ENCODE data around the gene SH3BP5L. TPM values are rescaled to one million over a fixed set of nuclear protein-coding genes. Genes with fewer than 3 reads are reported as not detected.

The SH3BP5L gene
- total and polyA plus RNA-seq, 10 of the 15 experiments (the other 5 are each of a cell fraction or from before 2014, with no cell fraction given) = 1.1 to 22.8 (median 10.9) TPM

DNA sequence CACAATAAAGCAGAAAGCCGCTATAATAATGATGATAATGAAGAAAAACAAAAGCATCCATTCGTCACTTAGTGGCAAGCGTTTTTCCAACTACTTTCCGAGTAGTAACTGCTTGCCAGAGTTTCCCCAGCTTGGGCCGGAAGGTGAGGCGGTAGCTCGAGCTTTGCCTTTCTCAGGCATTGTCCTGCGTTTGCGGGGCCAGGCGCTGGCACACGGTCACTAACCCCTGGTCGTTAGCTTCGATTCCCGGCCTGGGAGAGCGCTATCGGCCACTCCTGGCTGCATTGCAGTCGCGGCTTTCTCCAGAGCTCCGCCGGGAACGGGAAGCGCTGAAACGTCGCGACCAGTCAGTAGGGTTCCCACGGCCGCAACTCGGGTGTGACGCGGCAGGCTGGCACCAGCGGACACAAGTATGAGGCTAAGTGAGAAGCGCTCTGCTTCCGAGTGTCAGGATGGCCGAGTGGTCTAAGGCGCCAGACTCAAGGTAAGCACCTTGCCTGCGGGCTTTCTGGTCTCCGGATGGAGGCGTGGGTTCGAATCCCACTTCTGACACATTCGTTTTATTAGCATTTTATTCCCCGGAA lies 47.8 kb upstream of the SH3BP5L start (continued):
- TF ChIP-seq, protein P1, sequence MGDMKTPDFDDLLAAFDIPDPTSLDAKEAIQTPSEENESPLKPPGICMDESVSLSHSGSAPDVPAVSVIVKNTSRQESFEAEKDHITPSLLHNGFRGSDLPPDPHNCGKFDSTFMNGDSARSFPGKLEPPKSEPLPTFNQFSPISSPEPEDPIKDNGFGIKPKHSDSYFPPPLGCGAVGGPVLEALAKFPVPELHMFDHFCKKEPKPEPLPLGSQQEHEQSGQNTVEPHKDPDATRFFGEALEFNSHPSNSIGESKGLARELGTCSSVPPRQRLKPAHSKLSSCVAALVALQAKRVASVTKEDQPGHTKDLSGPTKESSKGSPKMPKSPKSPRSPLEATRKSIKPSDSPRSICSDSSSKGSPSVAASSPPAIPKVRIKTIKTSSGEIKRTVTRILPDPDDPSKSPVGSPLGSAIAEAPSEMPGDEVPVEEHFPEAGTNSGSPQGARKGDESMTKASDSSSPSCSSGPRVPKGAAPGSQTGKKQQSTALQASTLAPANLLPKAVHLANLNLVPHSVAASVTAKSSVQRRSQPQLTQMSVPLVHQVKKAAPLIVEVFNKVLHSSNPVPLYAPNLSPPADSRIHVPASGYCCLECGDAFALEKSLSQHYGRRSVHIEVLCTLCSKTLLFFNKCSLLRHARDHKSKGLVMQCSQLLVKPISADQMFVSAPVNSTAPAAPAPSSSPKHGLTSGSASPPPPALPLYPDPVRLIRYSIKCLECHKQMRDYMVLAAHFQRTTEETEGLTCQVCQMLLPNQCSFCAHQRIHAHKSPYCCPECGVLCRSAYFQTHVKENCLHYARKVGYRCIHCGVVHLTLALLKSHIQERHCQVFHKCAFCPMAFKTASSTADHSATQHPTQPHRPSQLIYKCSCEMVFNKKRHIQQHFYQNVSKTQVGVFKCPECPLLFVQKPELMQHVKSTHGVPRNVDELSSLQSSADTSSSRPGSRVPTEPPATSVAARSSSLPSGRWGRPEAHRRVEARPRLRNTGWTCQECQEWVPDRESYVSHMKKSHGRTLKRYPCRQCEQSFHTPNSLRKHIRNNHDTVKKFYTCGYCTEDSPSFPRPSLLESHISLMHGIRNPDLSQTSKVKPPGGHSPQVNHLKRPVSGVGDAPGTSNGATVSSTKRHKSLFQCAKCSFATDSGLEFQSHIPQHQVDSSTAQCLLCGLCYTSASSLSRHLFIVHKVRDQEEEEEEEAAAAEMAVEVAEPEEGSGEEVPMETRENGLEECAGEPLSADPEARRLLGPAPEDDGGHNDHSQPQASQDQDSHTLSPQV (IDR thresholded peaks at IDR 0.05) = no peak
- TF ChIP-seq NFIC (IDR thresholded peaks at IDR 0.05; ENCODE audit: low read depth, low read length) (no peak), EED (IDR thresholded peaks at IDR 0.05; ENCODE audit: low read depth) (no peak), IKZF2 (IDR thresholded peaks at IDR 0.05) (no peak), MXI1 (IDR thresholded peaks at IDR 0.05; ENCODE audit: low read depth, low read length) (0 out of 2 replicates have a peak, but pooled peaks have one; percentile 37), ASH2L (IDR thresholded peaks at IDR 0.05; ENCODE audit: borderline replicate concordance, low read depth) (peak; percentile 91; the same call in 1 of the 2 replicates), STAT3 (IDR thresholded peaks at IDR 0.05; ENCODE audit: low read depth, low read length) (no peak)
- TF ChIP-seq, protein P2, sequence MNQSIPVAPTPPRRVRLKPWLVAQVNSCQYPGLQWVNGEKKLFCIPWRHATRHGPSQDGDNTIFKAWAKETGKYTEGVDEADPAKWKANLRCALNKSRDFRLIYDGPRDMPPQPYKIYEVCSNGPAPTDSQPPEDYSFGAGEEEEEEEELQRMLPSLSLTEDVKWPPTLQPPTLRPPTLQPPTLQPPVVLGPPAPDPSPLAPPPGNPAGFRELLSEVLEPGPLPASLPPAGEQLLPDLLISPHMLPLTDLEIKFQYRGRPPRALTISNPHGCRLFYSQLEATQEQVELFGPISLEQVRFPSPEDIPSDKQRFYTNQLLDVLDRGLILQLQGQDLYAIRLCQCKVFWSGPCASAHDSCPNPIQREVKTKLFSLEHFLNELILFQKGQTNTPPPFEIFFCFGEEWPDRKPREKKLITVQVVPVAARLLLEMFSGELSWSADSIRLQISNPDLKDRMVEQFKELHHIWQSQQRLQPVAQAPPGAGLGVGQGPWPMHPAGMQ (IDR thresholded peaks at IDR 0.05; ENCODE audit: borderline replicate concordance) = no peak
- TF ChIP-seq, protein P3, sequence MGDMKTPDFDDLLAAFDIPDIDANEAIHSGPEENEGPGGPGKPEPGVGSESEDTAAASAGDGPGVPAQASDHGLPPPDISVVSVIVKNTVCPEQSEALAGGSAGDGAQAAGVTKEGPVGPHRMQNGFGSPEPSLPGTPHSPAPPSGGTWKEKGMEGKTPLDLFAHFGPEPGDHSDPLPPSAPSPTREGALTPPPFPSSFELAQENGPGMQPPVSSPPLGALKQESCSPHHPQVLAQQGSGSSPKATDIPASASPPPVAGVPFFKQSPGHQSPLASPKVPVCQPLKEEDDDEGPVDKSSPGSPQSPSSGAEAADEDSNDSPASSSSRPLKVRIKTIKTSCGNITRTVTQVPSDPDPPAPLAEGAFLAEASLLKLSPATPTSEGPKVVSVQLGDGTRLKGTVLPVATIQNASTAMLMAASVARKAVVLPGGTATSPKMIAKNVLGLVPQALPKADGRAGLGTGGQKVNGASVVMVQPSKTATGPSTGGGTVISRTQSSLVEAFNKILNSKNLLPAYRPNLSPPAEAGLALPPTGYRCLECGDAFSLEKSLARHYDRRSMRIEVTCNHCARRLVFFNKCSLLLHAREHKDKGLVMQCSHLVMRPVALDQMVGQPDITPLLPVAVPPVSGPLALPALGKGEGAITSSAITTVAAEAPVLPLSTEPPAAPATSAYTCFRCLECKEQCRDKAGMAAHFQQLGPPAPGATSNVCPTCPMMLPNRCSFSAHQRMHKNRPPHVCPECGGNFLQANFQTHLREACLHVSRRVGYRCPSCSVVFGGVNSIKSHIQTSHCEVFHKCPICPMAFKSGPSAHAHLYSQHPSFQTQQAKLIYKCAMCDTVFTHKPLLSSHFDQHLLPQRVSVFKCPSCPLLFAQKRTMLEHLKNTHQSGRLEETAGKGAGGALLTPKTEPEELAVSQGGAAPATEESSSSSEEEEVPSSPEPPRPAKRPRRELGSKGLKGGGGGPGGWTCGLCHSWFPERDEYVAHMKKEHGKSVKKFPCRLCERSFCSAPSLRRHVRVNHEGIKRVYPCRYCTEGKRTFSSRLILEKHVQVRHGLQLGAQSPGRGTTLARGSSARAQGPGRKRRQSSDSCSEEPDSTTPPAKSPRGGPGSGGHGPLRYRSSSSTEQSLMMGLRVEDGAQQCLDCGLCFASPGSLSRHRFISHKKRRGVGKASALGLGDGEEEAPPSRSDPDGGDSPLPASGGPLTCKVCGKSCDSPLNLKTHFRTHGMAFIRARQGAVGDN (IDR thresholded peaks at IDR 0.05) = 0 out of 2 replicates have a peak, but pooled peaks have one; percentile 26
- TF ChIP-seq, protein P4, sequence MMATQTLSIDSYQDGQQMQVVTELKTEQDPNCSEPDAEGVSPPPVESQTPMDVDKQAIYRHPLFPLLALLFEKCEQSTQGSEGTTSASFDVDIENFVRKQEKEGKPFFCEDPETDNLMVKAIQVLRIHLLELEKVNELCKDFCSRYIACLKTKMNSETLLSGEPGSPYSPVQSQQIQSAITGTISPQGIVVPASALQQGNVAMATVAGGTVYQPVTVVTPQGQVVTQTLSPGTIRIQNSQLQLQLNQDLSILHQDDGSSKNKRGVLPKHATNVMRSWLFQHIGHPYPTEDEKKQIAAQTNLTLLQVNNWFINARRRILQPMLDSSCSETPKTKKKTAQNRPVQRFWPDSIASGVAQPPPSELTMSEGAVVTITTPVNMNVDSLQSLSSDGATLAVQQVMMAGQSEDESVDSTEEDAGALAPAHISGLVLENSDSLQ (IDR thresholded peaks at IDR 0.05) = no peak
- TF ChIP-seq, protein P5, sequence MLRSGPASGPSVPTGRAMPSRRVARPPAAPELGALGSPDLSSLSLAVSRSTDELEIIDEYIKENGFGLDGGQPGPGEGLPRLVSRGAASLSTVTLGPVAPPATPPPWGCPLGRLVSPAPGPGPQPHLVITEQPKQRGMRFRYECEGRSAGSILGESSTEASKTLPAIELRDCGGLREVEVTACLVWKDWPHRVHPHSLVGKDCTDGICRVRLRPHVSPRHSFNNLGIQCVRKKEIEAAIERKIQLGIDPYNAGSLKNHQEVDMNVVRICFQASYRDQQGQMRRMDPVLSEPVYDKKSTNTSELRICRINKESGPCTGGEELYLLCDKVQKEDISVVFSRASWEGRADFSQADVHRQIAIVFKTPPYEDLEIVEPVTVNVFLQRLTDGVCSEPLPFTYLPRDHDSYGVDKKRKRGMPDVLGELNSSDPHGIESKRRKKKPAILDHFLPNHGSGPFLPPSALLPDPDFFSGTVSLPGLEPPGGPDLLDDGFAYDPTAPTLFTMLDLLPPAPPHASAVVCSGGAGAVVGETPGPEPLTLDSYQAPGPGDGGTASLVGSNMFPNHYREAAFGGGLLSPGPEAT (IDR thresholded peaks at IDR 0.05; ENCODE audit: low read depth) = no peak
- TF ChIP-seq, protein P6, sequence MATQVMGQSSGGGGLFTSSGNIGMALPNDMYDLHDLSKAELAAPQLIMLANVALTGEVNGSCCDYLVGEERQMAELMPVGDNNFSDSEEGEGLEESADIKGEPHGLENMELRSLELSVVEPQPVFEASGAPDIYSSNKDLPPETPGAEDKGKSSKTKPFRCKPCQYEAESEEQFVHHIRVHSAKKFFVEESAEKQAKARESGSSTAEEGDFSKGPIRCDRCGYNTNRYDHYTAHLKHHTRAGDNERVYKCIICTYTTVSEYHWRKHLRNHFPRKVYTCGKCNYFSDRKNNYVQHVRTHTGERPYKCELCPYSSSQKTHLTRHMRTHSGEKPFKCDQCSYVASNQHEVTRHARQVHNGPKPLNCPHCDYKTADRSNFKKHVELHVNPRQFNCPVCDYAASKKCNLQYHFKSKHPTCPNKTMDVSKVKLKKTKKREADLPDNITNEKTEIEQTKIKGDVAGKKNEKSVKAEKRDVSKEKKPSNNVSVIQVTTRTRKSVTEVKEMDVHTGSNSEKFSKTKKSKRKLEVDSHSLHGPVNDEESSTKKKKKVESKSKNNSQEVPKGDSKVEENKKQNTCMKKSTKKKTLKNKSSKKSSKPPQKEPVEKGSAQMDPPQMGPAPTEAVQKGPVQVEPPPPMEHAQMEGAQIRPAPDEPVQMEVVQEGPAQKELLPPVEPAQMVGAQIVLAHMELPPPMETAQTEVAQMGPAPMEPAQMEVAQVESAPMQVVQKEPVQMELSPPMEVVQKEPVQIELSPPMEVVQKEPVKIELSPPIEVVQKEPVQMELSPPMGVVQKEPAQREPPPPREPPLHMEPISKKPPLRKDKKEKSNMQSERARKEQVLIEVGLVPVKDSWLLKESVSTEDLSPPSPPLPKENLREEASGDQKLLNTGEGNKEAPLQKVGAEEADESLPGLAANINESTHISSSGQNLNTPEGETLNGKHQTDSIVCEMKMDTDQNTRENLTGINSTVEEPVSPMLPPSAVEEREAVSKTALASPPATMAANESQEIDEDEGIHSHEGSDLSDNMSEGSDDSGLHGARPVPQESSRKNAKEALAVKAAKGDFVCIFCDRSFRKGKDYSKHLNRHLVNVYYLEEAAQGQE (IDR thresholded peaks at IDR 0.05; ENCODE audit: low read depth, low read length) = no peak
